GM23338 (cell line): ENCODE measurements around the gene LAMA4. TPM values are rescaled to one million over a fixed set of nuclear protein-coding genes. Genes with fewer than 3 reads are reported as not detected.

Experiments used
- ATAC-seq: fragments of 200-7000 bp; cut with Tn5 transposase; 3 replicates; pipeline ENCODE4 v1.9.1; 2020
- DNase-seq: peaks from one replicate; pipeline ENCODE4 v3.0.0-alpha.2; 2015; ENCODE audit warnings: low spot score
- H2AFZ ChIP-seq: fragments of 200-600 bp; sonication (generic); 2 replicates; pipeline ENCODE4 v1.8.0; 2016; ENCODE audit warnings: antibody characterized with exemption, mild to moderate bottlenecking, moderate library complexity
- H3F3A ChIP-seq: fragments of 200-600 bp; sonication (generic); replicated peaks from 2 replicates; pipeline ENCODE4 v1.8.0; 2017; ENCODE audit warnings: antibody characterized with exemption, mixed run types, low read depth
- H3K27ac ChIP-seq: fragments of 200-600 bp; sonication (generic); 2 replicates; pipeline ENCODE4 v1.6.1; 2016; ENCODE audit warnings: low read depth
- H3K27me3 ChIP-seq: fragments of 200-600 bp; sonication (generic); 2 replicates; pipeline ENCODE4 v1.8.0; 2016; ENCODE audit warnings: mild to moderate bottlenecking, mixed run types, moderate library complexity; ENCODE audit not compliant: insufficient read depth
- H3K36me3 ChIP-seq: fragments of 200-600 bp; sonication (generic); 2 replicates; pipeline ENCODE4 v1.8.0; 2016; ENCODE audit warnings: mild to moderate bottlenecking; ENCODE audit not compliant: insufficient read depth
- H3K4me1 ChIP-seq: fragments of 200-600 bp; sonication (generic); 2 replicates; pipeline ENCODE4 v1.8.0; 2016; ENCODE audit warnings: mild to moderate bottlenecking, moderate library complexity; ENCODE audit not compliant: insufficient read depth
- H3K4me2 ChIP-seq: fragments of 200-600 bp; sonication (generic); 2 replicates; pipeline ENCODE4 v1.7.1; 2017; ENCODE audit warnings: mixed run types
- H3K4me3 ChIP-seq: fragments of 200-600 bp; sonication (generic); 2 replicates; pipeline ENCODE4 v1.6.1; 2016; ENCODE audit warnings: mixed run types
- H3K79me2 ChIP-seq: fragments of 200-600 bp; sonication (generic); replicated peaks from 2 replicates; pipeline ENCODE4 v1.8.0; 2017; ENCODE audit warnings: mild to moderate bottlenecking; ENCODE audit not compliant: insufficient read depth
- H3K9me2 ChIP-seq: fragments of 200-600 bp; sonication (generic); 2 replicates; pipeline ENCODE4 v1.8.0; 2017; ENCODE audit not compliant: insufficient read depth
- H4K20me1 ChIP-seq: fragments of 200-600 bp; sonication (generic); replicated peaks from 2 replicates; pipeline ENCODE4 v1.8.0; 2017; ENCODE audit warnings: mild to moderate bottlenecking; ENCODE audit not compliant: insufficient read depth
- H3K27ac Mint-ChIP-seq: 2 replicates; pipeline ENCODE4 v1.8.0; 2020; ENCODE audit warnings: inconsistent platforms, mild to moderate bottlenecking, moderate library complexity, mixed read lengths
- H3K27me3 Mint-ChIP-seq: 3 replicates; pipeline ENCODE4 v1.8.0; 2022; ENCODE audit warnings: low read depth, mild to moderate bottlenecking, moderate library complexity, mixed read lengths, inconsistent platforms; ENCODE audit not compliant: insufficient read depth, poor library complexity
- H3K36me3 Mint-ChIP-seq: 3 replicates; pipeline ENCODE4 v1.8.0; 2021; ENCODE audit warnings: low read depth, mild to moderate bottlenecking, inconsistent platforms, moderate library complexity, mixed read lengths
- H3K4me1 Mint-ChIP-seq: 3 replicates; pipeline ENCODE4 v1.8.0; 2020; ENCODE audit warnings: mild to moderate bottlenecking, inconsistent platforms, mixed read lengths
- H3K4me3 Mint-ChIP-seq: 3 replicates; pipeline ENCODE4 v1.8.0; 2021; ENCODE audit warnings: moderate library complexity, mild to moderate bottlenecking, inconsistent platforms, mixed read lengths
- H3K9me3 Mint-ChIP-seq: 3 replicates; pipeline ENCODE4 v1.8.0; 2020; ENCODE audit warnings: moderate library complexity, mild to moderate bottlenecking, inconsistent platforms, mixed read lengths
- CTCF ChIP-seq, 2 experiments: fragments of 200-600 bp in 1 of 2; sonication (generic) in 1 of 2; conservative IDR thresholded peaks; 2 replicates each; pipeline versions ENCODE4 v1.5.1 to v1.6.1; 2016 to 2017; ENCODE audit warnings: antibody characterized with exemption in 2 of 2, low read depth in 2 of 2, mild to moderate bottlenecking in 2 of 2, moderate library complexity in 1 of 2
- ETS1 ChIP-seq: IDR thresholded peaks from 2 replicates; pipeline ENCODE4 v1.6.1; 2016; ENCODE audit warnings: antibody characterized with exemption
- NANOG ChIP-seq: IDR thresholded peaks from 2 replicates; pipeline ENCODE4 v1.6.1; 2016; ENCODE audit warnings: antibody characterized with exemption, borderline replicate concordance
- ZNF114 ChIP-seq: fragments of 250-450 bp; sonication (Bioruptor Pico); IDR thresholded peaks from 2 replicates; pipeline ENCODE4 v1.5.0; 2020; ENCODE audit warnings: mild to moderate bottlenecking, moderate library complexity
- ZNF331 ChIP-seq: fragments of 250-450 bp; sonication (Bioruptor Pico); IDR thresholded peaks from 2 replicates; pipeline ENCODE4 v1.5.0; 2020; ENCODE audit warnings: low read depth, mild to moderate bottlenecking, moderate library complexity
- ZNF462 ChIP-seq: fragments of 250-450 bp; sonication (Bioruptor Pico); IDR thresholded peaks from 2 replicates; pipeline ENCODE4 v1.5.0; 2020; ENCODE audit warnings: mild to moderate bottlenecking, moderate library complexity
- polyA plus RNA-seq: library from polyadenylated mRNA; unstranded; fragments of >200 nt; fragmentation: Nextera tagmentation; extraction: Ambion mirVana; gene quantifications from 2 replicates; pipeline ENCODE4 v1.2.1, GENCODE V29; 2016
- total RNA-seq: library from RNA; depleted of rRNA; stranded (reverse); fragments of >200 nt; shearing (Covaris generic); gene quantifications from 2 replicates; pipeline ENCODE4 v1.2.3, GENCODE V29; 2014

The LAMA4 gene
- total and polyA plus RNA-seq, 2 experiments from 2014 or later = 1.7 to 2.8 TPM

- no peaks in the 10 kb centered on the region for H3K27me3 Mint-ChIP-seq
- H3F3A ChIP-seq = no peaks in the 10 kb centered on the region
- H3K4me1 Mint-ChIP-seq = peaks cover 2% of the 10 kb centered on the region; the same call in 1 of the 3 replicates
- 0 out of 2 replicates have a peak overlapping the region, but pooled peaks have one; percentile 8 for H3K27ac ChIP-seq
- H3K27me3 ChIP-seq = no peaks in the 10 kb centered on the region
- H3K79me2 ChIP-seq = no peaks in the 10 kb centered on the region
- H2AFZ ChIP-seq = peak overlapping the region; percentile 80; the same call in 1 of the 2 replicates
- peak overlapping the region; percentile 79 for H3K4me2 ChIP-seq
- DNase-seq = peak; percentile 56
- no peaks in the 10 kb centered on the region for H4K20me1 ChIP-seq
- H3K9me2 ChIP-seq = no peaks in the 10 kb centered on the region
- H3K4me3 ChIP-seq = peak overlapping the region; percentile 65
- ATAC-seq = peak; percentile 49
- no peaks in the 10 kb centered on the region for H3K9me3 Mint-ChIP-seq
- H3K4me3 Mint-ChIP-seq = no peak overlapping the region
- no peak overlapping the region for H3K27ac Mint-ChIP-seq
- H3K36me3 Mint-ChIP-seq = peaks cover 12% of the 10 kb centered on the region; the same call in 2 of the 3 replicates
- peak; percentile 28 to 51 for TF ChIP-seq CTCF (conservative IDR thresholded peaks at IDR 0.05; ENCODE audit: low read depth in 2 of 2)
- no peak for TF ChIP-seq ETS1
- 0 out of 2 replicates have a peak, but pooled peaks cover 6% of the 10 kb centered on the region for H3K4me1 ChIP-seq
- H3K36me3 ChIP-seq = no peaks in the 10 kb centered on the region
Measured at GRCh38 chr6:112086744-112087135, 167.6 kb downstream of the LAMA4 start.

GRCh38 chr6:112085286-112086065 lies 168.9 kb downstream of the LAMA4 start:
- Histone ChIP-seq H3K36me3 (no peaks in the 10 kb centered on the region), H3F3A (no peaks in the 10 kb centered on the region), H3K4me2 (no peak overlapping the region), H3K27ac (no peak overlapping the region), H3K4me1 (0 out of 2 replicates have a peak, but pooled peaks cover 6% of the 10 kb centered on the region), H3K27me3 (no peaks in the 10 kb centered on the region), H4K20me1 (no peaks in the 10 kb centered on the region), H3K79me2 (no peaks in the 10 kb centered on the region), H2AFZ (no peak overlapping the region), H3K9me2 (no peaks in the 10 kb centered on the region), H3K4me3 (no peak overlapping the region)
- no peak overlapping the region for H3K27ac Mint-ChIP-seq
- H3K4me1 Mint-ChIP-seq = peaks cover 2% of the 10 kb centered on the region; the same call in 1 of the 3 replicates
- peaks cover 12% of the 10 kb centered on the region; the same call in 2 of the 3 replicates for H3K36me3 Mint-ChIP-seq
- DNase-seq (no peak), ATAC-seq (no peak)
- no peaks in the 10 kb centered on the region for H3K9me3 Mint-ChIP-seq
- peak overlapping the region; percentile 51 for H3K4me3 Mint-ChIP-seq
- no peaks in the 10 kb centered on the region for H3K27me3 Mint-ChIP-seq
- TF ChIP-seq CTCF (conservative IDR thresholded peaks at IDR 0.05; ENCODE audit: low read depth in 2 of 2) (no peak), ZNF462 (no peak), ZNF331 (CRISPR knock-in tag) (no peak), ZNF114 (CRISPR knock-in tag) (no peak), NANOG (no peak), ETS1 (no peak)
